GM21515 (cell line): Measurements from ENCODE around the gene PLPPR1.

Source experiments
- ATAC-seq: cut with Tn5 transposase; IDR thresholded peaks from one replicate; pipeline ENCODE4 v1.9.1; 2021; ENCODE audit not compliant: unreplicated experiment

The PLPPR1 gene

GRCh38 chr9:101336091-101336490, 307.6 kb downstream of the PLPPR1 start:
- no peak for ATAC-seq

DNA sequence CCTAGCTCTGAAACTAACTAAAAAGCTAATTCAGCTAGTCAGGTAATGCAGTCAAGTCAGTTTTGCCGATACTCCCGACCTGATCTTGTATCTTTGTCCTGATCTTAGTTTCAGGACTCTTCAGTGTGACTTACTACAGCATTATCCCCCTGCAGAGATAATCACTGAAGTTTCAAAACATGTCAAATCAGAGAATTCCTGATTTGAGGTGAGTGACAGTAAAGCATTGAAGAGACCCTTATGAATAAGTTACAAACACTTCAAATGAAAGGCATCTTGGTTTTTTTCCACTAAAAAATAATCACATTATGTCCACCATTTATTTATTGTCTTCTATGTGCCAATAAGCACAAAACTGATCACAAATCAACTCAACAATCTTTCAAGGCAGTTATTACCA, 308.7 kb downstream of the PLPPR1 start:
- no peak for ATAC-seq

GRCh38 chr9:101341958-101342357, 313.4 kb downstream of the PLPPR1 start:
- ATAC-seq: no peak

DNA sequence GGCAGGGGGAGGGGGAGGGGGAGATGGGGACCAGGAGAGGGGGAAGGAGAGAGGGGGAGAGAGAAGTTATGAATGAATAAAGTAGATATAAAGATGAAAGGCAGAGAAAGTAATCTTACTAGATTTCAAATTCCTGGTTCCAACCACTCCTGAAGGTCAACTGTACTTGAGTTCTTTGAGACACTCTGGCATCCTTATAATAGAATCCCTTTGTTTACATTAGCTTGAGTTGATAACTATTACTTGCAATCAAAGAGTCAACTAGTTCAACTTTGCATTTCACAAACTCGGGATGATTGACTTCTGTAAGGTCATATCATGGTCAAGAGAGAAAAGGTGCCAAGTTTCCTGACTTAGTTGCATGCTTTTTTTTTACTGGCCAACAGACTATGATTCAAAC, 314.1 kb downstream of the PLPPR1 start:
- ATAC-seq: no peak

DNA sequence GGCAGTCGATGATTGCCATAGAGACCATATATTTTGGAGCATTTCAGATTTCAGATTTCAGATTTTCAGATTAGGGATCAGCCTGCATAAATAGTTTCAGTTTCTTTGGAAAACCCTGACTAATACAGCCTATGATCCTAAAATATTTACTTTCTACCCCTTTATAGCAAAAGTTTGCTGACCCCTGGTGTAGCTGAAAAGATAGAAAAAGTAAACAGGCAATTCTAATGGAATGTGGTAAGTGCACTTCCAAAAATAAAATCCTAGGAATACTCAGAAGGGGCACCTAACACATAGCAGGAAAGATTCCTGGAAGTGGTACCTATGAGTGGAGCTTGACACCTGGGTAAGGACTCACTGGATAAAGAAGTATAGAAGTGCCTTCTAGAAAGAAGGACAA, 321.8 kb downstream of the PLPPR1 start:
- ATAC-seq: no peak

DNA sequence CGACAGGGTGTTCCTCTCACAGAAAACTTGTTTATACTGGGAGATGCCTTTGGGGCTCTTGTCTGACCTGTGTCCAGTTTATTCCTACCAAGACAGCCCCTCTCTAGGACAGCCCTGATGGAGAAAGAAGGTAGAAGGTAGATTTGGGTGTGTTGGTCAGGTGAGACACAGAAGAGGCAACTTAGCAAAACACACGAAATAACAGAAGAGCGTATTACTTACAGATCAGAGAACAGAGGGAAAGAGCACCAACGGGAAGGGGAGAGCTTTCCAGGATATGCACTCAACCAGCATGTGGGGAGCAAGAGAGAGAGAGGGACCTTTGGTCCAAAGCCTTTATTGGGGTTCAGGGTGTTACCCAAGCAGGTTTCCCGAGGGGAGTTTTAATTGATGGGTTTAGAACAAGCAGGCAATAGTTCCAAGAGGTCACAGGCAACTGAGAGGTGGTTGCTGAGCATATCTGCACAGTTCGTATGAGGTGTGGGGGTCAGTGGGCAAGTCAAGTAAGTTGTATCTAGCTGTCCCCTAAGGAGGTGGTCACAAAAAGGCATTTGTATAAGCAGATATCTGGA, 324.5 kb downstream of the PLPPR1 start:
- ATAC-seq: no peak

GRCh38 chr9:101353683-101354082, 325.2 kb downstream of the PLPPR1 start:
- no peak for ATAC-seq

DNA sequence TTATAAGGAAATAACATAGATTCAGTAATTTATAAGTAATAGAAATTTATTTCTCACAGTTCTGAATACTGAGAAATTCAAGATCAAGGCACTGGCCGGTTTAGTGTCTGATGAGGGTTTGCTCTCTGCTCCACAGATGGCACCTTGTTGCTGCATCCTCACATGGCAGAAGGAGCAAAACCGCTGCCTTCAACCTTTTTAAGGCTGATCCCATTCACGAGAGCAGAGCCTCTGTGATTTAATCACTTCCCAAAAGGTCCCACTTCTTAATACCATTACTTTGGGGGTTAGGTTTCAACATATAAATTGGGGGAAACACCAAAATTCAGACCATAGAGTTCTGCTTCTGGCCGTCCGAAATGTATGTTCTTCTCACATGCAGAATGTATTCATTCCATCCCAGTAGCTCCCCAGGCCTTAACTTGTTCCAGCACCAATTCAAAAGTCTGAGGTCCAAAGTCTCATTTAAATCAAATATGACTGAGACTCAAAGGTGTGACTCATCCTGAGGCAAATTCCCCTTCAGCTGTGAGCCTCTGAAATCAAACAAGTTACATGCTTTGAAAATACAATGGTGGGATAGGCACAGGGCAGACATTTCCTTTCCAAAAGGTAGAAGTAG, 325.7 kb downstream of the PLPPR1 start:
- ATAC-seq: no peak

DNA sequence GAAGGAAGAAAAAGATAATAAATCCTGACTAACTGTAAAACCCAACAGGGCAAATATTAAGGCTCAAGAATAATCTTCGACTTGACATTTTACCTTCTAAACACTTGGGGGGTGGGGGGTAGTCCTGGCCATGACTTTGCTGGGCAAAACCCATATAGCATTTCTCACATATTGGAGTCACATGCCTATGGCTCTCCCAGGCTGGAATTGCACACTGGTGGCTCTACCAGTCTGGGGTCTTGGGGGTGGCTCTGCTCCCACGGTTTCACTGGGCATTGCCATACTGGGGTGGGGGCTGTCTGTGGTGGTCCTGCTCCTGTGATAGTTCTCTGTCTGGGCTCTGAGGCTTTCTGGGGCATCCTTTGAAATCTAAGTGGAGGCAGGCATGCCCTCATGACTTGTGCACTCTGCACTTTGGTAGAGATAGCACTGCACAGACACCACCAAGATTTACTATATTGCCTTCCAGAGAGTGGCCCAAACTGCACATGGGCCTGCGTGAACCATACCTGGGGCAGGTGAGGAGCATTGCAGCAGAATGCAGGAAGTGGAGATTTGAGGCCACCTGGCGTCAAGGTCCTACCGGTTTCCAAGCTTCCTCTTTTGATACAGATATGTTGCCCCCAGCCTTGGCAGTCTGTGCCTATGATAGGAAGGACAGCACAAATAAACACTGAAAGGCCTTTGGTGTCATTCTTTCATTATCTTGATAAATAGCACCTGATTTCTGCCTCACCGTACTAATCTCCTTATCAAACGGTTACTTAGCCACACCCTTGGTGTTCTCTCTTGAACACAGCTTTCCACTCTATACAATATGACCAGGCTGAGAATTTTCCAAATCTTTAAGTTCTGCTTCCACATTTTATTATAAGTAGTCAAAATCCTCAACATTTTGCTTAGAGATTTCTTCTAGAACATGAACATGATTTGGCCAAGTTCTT, 326.5 kb downstream of the PLPPR1 start:
- ATAC-seq: no peak

GRCh38 chr9:101356619-101357018, 328.1 kb downstream of the PLPPR1 start:
- no peak for ATAC-seq

DNA sequence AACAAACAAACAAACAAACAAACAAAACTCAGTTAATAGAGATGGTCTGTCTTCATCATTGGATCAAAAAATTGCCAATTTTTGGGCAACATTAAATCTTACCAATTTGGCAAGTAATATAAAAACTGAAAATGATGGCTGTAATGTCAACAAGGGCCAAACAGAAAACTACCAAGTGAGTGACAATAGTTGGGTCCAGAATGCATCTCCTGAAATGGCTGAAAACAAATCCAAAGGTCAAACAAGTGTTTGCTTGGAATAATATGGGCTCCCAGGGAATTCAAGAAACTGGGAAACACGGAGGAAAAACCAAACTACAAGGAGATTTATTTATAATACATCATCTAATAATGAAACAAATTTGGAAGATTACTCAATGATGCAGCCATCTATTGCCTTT, 331.2 kb downstream of the PLPPR1 start:
- no peak for ATAC-seq

DNA sequence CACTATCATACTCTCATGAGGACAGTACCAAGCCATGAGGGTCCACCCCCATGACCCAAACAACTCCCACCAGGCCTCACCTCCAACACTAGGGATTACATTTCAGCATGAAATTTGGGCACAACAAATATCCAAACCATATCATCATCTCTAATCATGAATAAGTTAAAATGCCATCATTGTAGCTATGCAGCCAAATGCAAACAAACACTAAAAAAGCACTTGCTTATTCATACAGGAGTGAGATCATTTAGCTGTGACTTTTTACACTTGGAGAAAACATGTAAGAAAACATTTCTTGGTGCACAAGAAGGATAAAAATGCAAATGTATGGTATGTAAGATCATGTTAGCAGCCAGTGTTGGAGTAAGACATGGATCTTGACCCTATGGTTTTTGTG, 332.1 kb downstream of the PLPPR1 start:
- ATAC-seq: no peak

GRCh38 chr9:101362450-101362849, 333.9 kb downstream of the PLPPR1 start:
- ATAC-seq: no peak

DNA sequence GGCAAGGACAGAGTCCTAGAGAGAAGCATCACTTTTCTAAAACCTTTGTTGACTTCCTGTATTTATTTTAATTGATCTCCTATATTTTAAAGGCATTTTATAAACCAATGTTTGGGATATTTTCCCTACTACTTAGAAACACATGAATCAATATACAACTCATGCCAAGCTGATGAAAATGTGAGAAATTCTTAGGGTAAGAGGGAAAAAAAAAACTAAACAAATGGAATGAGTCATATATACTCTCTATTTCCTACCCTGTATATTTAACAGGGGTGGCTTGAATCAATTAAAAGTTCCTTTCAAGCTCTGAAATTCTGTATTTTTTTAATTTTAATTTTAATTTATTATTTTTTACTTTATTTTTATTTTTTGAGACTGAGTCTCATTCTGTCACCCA, 336.7 kb downstream of the PLPPR1 start:
- no peak for ATAC-seq

- ATAC-seq: no peak
These were observed 337.7 kb downstream of the PLPPR1 start for GRCh38 chr9:101366038-101366756.

GRCh38 chr9:101367323-101367722, 338.8 kb downstream of the PLPPR1 start:
- ATAC-seq: no peak

GRCh38 chr9:101369286-101369685, 340.8 kb downstream of the PLPPR1 start:
- no peak for ATAC-seq

DNA sequence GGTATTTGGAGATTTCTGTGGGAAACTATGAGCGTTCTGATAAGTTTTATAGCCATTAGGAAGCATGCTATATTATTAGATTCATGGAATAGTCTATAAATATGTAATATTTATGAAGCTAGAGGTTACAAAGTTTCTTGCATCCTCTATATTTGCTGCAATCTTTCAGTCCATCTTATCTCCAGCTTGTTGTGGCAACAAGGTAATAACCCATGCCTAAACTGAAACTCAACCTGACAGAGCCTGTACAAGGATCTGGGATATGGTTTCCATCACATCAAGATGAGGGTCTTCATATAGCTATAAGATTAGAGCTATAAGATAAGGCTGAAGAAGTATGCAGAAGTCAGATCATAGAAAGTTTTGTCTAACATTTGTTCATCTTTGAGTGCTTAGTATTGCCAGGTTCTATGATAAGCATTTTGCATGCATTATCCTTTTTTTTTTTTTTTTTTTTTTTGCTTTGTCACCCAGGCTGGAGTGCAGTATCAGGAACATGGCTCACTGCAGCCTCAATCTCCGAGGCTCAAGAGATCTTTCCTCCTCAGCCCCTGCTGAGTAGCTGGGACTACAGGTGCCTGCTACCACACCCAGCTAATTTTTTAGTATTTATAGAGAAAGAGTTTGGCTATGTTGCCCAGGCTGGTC, 341.5 kb downstream of the PLPPR1 start:
- no peak for ATAC-seq

DNA sequence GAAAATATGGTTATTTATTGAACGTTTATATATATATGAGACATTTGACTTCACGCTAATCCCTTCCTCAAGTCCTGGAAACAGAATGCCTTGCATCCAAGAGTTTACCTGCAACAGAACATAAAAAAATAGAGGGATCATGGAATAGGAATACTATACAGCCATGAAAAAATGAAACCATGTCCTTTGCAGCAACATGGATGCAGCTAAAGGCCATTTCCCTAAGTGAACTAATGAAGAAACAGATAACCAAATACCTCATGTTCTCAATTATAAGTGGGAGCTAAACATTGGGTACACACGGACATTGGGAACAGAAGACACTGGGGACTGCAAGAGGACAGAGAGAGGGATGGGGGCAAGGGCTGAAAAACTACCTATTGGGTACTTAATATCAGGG, 343.3 kb downstream of the PLPPR1 start:
- no peak for ATAC-seq

GRCh38 chr9:101372327-101373118, 344.0 kb downstream of the PLPPR1 start:
- no peak for ATAC-seq
